Endodermal cell (in vitro differentiated cells): Measurements from ENCODE around the gene FXYD6. TPM values are rescaled to one million over a fixed set of nuclear protein-coding genes. Genes with fewer than 3 reads are reported as not detected.

Experiments used
- DNase-seq: peaks from one replicate; pipeline ENCODE4 v3.0.0-alpha.2; 2017
- H3K27ac ChIP-seq: 2 replicates; pipeline ENCODE4 v1.5.1; 2013; ENCODE audit warnings: mild to moderate bottlenecking, low read depth, low read length, moderate library complexity
- H3K27me3 ChIP-seq: 2 replicates; pipeline ENCODE4 v1.6.1; 2013; ENCODE audit warnings: mild to moderate bottlenecking, low read length, moderate library complexity; ENCODE audit not compliant: insufficient read depth, control insufficient read depth, poor library complexity, severe bottlenecking
- H3K36me3 ChIP-seq: 2 replicates; pipeline ENCODE4 v1.7.0; 2013; ENCODE audit warnings: mild to moderate bottlenecking, low read length, moderate library complexity; ENCODE audit not compliant: control insufficient read depth, insufficient read depth
- H3K4me1 ChIP-seq: one replicate; pipeline ENCODE4 v1.7.0; 2013; ENCODE audit warnings: low read length; ENCODE audit not compliant: control insufficient read depth, insufficient read depth
- H3K4me3 ChIP-seq: 2 replicates; pipeline ENCODE4 v1.5.1; 2013; ENCODE audit warnings: mild to moderate bottlenecking, low read length, moderate library complexity
- H3K9ac ChIP-seq: 2 replicates; pipeline ENCODE4 v1.6.1; 2013; ENCODE audit warnings: mild to moderate bottlenecking, low read length, moderate library complexity; ENCODE audit not compliant: poor library complexity, severe bottlenecking; ENCODE audit errors: extremely low read depth
- H3K9me3 ChIP-seq: 2 replicates; pipeline ENCODE4 v1.6.1; 2013; ENCODE audit warnings: mild to moderate bottlenecking, low read length, moderate library complexity; ENCODE audit not compliant: control insufficient read depth
- H3K27ac Mint-ChIP-seq: 2 replicates; pipeline ENCODE4 v1.8.0; 2020; ENCODE audit warnings: mixed read lengths
- H3K27me3 Mint-ChIP-seq: 2 replicates; pipeline ENCODE4 v1.8.0; 2021; ENCODE audit warnings: mild to moderate bottlenecking, mixed read lengths; ENCODE audit not compliant: insufficient read depth
- H3K36me3 Mint-ChIP-seq: 2 replicates; pipeline ENCODE4 v1.8.0; 2020; ENCODE audit warnings: low read depth, mixed read lengths
- H3K4me1 Mint-ChIP-seq: 2 replicates; pipeline ENCODE4 v1.8.0; 2020; ENCODE audit warnings: mixed read lengths
- H3K4me3 Mint-ChIP-seq: 2 replicates; pipeline ENCODE4 v1.8.0; 2020; ENCODE audit warnings: mild to moderate bottlenecking, moderate library complexity, mixed read lengths
- H3K9me3 Mint-ChIP-seq: 2 replicates; pipeline ENCODE4 v1.8.0; 2020; ENCODE audit warnings: mild to moderate bottlenecking, mixed read lengths
- CTCF ChIP-seq: fragments of 200-600 bp; sonication (generic); conservative IDR thresholded peaks from 2 replicates; pipeline ENCODE4 v1.5.0; 2021; ENCODE audit warnings: antibody characterized with exemption, mild to moderate bottlenecking
- WGBS, 2 experiments: methylation state at CpG; one replicate each; pipeline versions ENCODE4 v1.1.5 to v1.1.7; 2013; ENCODE audit warnings: missing lambda C conversion rate in 2 of 2, mixed read lengths in 1 of 2; ENCODE audit not compliant: insufficient coverage in 1 of 2, insufficient read length in 1 of 2; 5-methylcytosine and 5-hydroxymethylcytosine counted together
- total RNA-seq, 2 donors: library from RNA; stranded (reverse); fragmentation: NEBNext Ultra II Directional in 1 of 2; extraction: Animal tissue kit (Norgen Biotek cat#: 25700) in 1 of 2; gene quantifications; 2 replicates in 1 of 2; 3 replicates in 1 of 2; pipeline ENCODE4 v1.2.1, GENCODE V29; 2021

FXYD6 gene
- total RNA-seq, 2 donors from 2014 or later: 54.1 to 61.8 TPM

DNA sequence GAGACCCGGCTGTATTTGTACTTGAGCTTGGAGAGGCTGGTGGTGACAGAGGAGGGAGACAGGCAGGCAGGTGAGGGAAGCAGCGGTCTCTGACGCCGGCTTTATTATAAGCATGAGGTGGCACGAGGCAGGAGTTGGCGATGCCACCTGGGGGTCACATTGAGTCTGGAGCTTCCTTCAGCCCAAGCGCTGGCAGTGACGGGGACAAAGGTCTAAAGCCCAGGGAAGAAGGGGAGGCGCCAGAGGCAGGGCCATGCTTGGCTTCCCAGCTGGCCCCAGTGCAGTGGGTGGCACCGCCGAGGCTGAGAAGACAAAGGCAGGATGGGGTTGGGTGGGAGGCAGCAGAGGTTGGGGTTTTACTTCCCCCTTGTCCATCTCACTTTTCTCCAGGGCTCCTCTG lies 56.4 kb downstream of the FXYD6 start:
- H3K4me1 Mint-ChIP-seq: peaks cover 64% of the 10 kb centered on the region

GRCh38 chr11:117819096-117820040 lies 57.1 kb downstream of the FXYD6 start:
- Histone ChIP-seq H3K36me3 (no peaks in the 10 kb centered on the region), H3K27me3 (no peaks in the 10 kb centered on the region), H3K9ac (no peak overlapping the region), H3K27ac (no peak overlapping the region), H3K4me1 (peaks cover 26% of the 10 kb centered on the region), H3K9me3 (no peaks in the 10 kb centered on the region), H3K4me3 (no peak overlapping the region)
- WGBS, 2 experiments: 63 to 75% methylated on average over 4 to 10 of the region's 10 CpGs
- peak; percentile 97 for DNase-seq
- H3K4me1 Mint-ChIP-seq: peaks cover 68% of the 10 kb centered on the region
- no peaks in the 10 kb centered on the region for H3K9me3 Mint-ChIP-seq
- peak; percentile 85 for TF ChIP-seq CTCF
- H3K27ac Mint-ChIP-seq: peak overlapping the region; percentile 39
- peaks cover 2% of the 10 kb centered on the region for H3K27me3 Mint-ChIP-seq
- peak overlapping the region; percentile 3 for H3K4me3 Mint-ChIP-seq
- no peaks in the 10 kb centered on the region for H3K36me3 Mint-ChIP-seq

More for the DNA sequence above, 56.4 kb downstream of the FXYD6 start:
- peaks cover 5% of the 10 kb centered on the region for H3K27me3 Mint-ChIP-seq
- Histone ChIP-seq H3K27me3 (no peaks in the 10 kb centered on the region), H3K36me3 (no peaks in the 10 kb centered on the region), H3K27ac (no peak overlapping the region), H3K9ac (no peak overlapping the region), H3K9me3 (no peaks in the 10 kb centered on the region), H3K4me1 (peaks cover 22% of the 10 kb centered on the region), H3K4me3 (no peak overlapping the region)
- H3K4me3 Mint-ChIP-seq: peak overlapping the region; percentile 3
- no peak for TF ChIP-seq CTCF
- no peaks in the 10 kb centered on the region for H3K9me3 Mint-ChIP-seq
- WGBS, 2 experiments: 93 to 98% methylated on average over 5 to 11 of the region's 11 CpGs
- DNase-seq: peak; percentile 59
- H3K27ac Mint-ChIP-seq: no peak overlapping the region
- no peaks in the 10 kb centered on the region for H3K36me3 Mint-ChIP-seq

DNA sequence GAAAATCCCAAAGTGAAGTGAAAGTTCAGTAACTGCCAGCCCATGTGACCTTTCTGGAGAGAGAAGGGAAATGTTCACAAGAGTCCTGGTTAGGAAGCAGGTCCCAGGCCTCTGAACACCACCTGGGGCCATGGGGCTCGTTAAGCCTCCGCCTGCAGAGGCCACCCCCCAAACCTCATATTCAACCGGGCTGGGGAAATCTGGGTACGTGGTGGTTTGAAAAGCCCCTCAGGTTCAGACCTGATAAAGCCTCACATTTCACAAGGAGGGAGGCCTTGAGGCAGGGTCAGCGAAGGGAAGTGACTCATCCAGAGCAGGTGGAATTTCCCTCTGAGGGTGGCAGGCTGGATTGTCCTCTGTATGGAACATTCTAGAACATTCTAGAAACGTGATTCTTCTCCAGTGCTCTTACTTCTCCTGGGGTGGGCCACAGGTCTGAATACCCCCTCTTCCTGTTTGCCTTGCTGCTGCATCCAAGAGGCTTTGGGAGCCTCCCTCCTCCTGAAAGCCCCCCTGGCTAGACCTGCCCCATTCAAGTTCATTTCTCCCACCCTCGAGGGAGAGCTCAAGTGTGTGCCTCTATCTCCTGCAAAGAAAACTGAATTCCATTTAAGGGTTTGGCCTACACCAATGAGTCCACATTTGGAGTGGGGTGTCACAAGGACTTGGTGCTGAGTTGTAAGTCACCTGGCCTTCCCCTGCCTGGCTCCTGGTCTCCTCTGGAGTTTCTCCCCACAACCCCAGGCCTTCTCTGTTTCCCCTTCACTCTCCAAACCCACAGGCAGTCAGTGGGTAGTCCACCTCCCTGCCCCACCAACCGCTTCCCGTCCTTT lies 58.2 kb downstream of the FXYD6 start:
- DNase-seq: no peak
- H3K27me3 ChIP-seq: no peaks in the 10 kb centered on the region
- WGBS, 2 experiments: 63 to 64% methylated on average over 2 to 9 of the region's 9 CpGs
- TF ChIP-seq CTCF: peak; percentile 9
- peaks cover 26% of the 10 kb centered on the region for H3K4me1 ChIP-seq
- no peak overlapping the region for H3K9ac ChIP-seq
- H3K27me3 Mint-ChIP-seq: no peaks in the 10 kb centered on the region
- no peaks in the 10 kb centered on the region for H3K9me3 Mint-ChIP-seq
- H3K4me1 Mint-ChIP-seq: peaks cover 69% of the 10 kb centered on the region
- no peaks in the 10 kb centered on the region for H3K36me3 Mint-ChIP-seq
- H3K27ac Mint-ChIP-seq: peak overlapping the region; percentile 98
- H3K4me3 ChIP-seq: no peak overlapping the region
- no peaks in the 10 kb centered on the region for H3K36me3 ChIP-seq
- H3K27ac ChIP-seq: no peak overlapping the region
- no peak overlapping the region for H3K4me3 Mint-ChIP-seq
- H3K9me3 ChIP-seq: no peaks in the 10 kb centered on the region
